Neural cell (in vitro differentiated cells): ENCODE data around the gene ATP10D. TPM values are rescaled to one million over a fixed set of nuclear protein-coding genes. Genes with fewer than 3 reads are reported as not detected.
"Not testable (repeated sequence)": the region's sequence is repeated elsewhere in the genome, so short reads cannot be mapped to it uniquely, and the experiment has no call there.

Experiments
- H2AFZ ChIP-seq: fragments of 200-600, 300-800 bp; sonication (generic), shearing (Covaris generic); 2 replicates; pipeline ENCODE4 v1.6.0; 2014; ENCODE audit warnings: low read depth, mild to moderate bottlenecking, antibody characterized with exemption, low read length, moderate library complexity
- H3F3A ChIP-seq: fragments of 200-600 bp; shearing (Covaris generic); 2 replicates; pipeline ENCODE4 v1.6.1; 2016; ENCODE audit warnings: mild to moderate bottlenecking, moderate library complexity, mixed read lengths, antibody characterized with exemption, low read length; ENCODE audit not compliant: insufficient read depth, poor library complexity, severe bottlenecking
- H3K27ac ChIP-seq: fragments of 200-600, 300-800 bp; sonication (generic), shearing (Covaris generic); 2 replicates; pipeline ENCODE4 v1.5.1; 2014; ENCODE audit warnings: mild to moderate bottlenecking, low read length, moderate library complexity
- H3K27me3 ChIP-seq: fragments of 300-800, 200-600 bp; sonication (generic), shearing (Covaris generic); 2 replicates; pipeline ENCODE4 v1.6.0; 2014; ENCODE audit warnings: mild to moderate bottlenecking, low read depth, low read length, moderate library complexity; ENCODE audit not compliant: insufficient read depth
- H3K36me3 ChIP-seq: fragments of 300-800, 200-600 bp; sonication (generic), shearing (Covaris generic); 2 replicates; pipeline ENCODE4 v1.5.1; 2014; ENCODE audit warnings: mild to moderate bottlenecking, antibody characterized with exemption, low read length, moderate library complexity; ENCODE audit not compliant: insufficient read depth
- H3K4me2 ChIP-seq: fragments of 300-800, 200-600 bp; sonication (generic), shearing (Covaris generic); 2 replicates; pipeline ENCODE4 v1.6.0; 2014; ENCODE audit warnings: mild to moderate bottlenecking, low read length
- H3K4me3 ChIP-seq: fragments of 300-800, 200-600 bp; sonication (generic), shearing (Covaris generic); 2 replicates; pipeline ENCODE4 v1.5.1; 2014; ENCODE audit warnings: mild to moderate bottlenecking, low read length, moderate library complexity
- H3K79me2 ChIP-seq: fragments of 200-600 bp; shearing (Covaris generic); replicated peaks from 2 replicates; pipeline ENCODE4 v1.6.0; 2014; ENCODE audit warnings: mild to moderate bottlenecking, low read length, moderate library complexity; ENCODE audit not compliant: insufficient read depth
- H3K9ac ChIP-seq: fragments of 300-800, 200-600 bp; sonication (generic), shearing (Covaris generic); 2 replicates; pipeline ENCODE4 v1.6.1; 2016; ENCODE audit warnings: mild to moderate bottlenecking, low read length, mixed read lengths
- H3K9me2 ChIP-seq: fragments of 200-600 bp; shearing (Covaris generic); 2 replicates; pipeline ENCODE4 v1.6.1; 2016; ENCODE audit warnings: mild to moderate bottlenecking, low read length, mixed read lengths; ENCODE audit not compliant: insufficient read depth
- H3K9me3 ChIP-seq: fragments of 200-600, 300-800 bp; sonication (generic), shearing (Covaris generic); 2 replicates; pipeline ENCODE4 v1.6.1; 2016; ENCODE audit warnings: mild to moderate bottlenecking, mixed run types, low read length, moderate library complexity, mixed read lengths
- H4K20me1 ChIP-seq: fragments of 200-600 bp; shearing (Covaris generic); 2 replicates; pipeline ENCODE4 v1.6.1; 2016; ENCODE audit warnings: mild to moderate bottlenecking, mixed run types; ENCODE audit not compliant: insufficient read depth
- CTCF ChIP-seq: fragments of 450-650 bp; IDR thresholded peaks from 2 replicates; pipeline ENCODE4 v1.5.1; 2014; ENCODE audit warnings: antibody characterized with exemption, mild to moderate bottlenecking, moderate library complexity; ENCODE audit not compliant: poor library complexity, severe bottlenecking
- EP300 ChIP-seq: fragments of 450-650 bp; conservative IDR thresholded peaks from 2 replicates; pipeline ENCODE4 v1.6.1; 2014; ENCODE audit warnings: antibody characterized with exemption, mild to moderate bottlenecking, moderate library complexity; ENCODE audit not compliant: poor library complexity, severe bottlenecking
- EZH2 ChIP-seq: fragments of 200-600, 300-800 bp; shearing (Covaris generic), sonication (generic); IDR thresholded peaks from 2 replicates; pipeline ENCODE4 v1.6.1; 2014; ENCODE audit warnings: antibody characterized with exemption, low read length, borderline replicate concordance, mild to moderate bottlenecking; ENCODE audit not compliant: insufficient read depth, poor library complexity, severe bottlenecking
- MXI1 ChIP-seq: fragments of 450-650 bp; conservative IDR thresholded peaks from 2 replicates; pipeline ENCODE4 v1.6.1; 2014; ENCODE audit warnings: antibody characterized with exemption, mild to moderate bottlenecking; ENCODE audit not compliant: poor library complexity, severe bottlenecking
- POLR2AphosphoS5 ChIP-seq: IDR thresholded peaks from 2 replicates; pipeline ENCODE4 v1.6.1; 2012
- RAD21 ChIP-seq: fragments of 450-650 bp; conservative IDR thresholded peaks from 2 replicates; pipeline ENCODE4 v1.6.1; 2014; ENCODE audit warnings: antibody characterized with exemption, mild to moderate bottlenecking, moderate library complexity
- REST ChIP-seq: IDR thresholded peaks from 2 replicates; pipeline ENCODE4 v1.6.1; 2012; ENCODE audit warnings: borderline replicate concordance
- SMC3 ChIP-seq: fragments of 450-650 bp; conservative IDR thresholded peaks from 2 replicates; pipeline ENCODE4 v1.6.1; 2014; ENCODE audit warnings: antibody characterized with exemption, mild to moderate bottlenecking, moderate library complexity; ENCODE audit not compliant: poor library complexity
- TAF1 ChIP-seq: IDR thresholded peaks from 2 replicates; pipeline ENCODE4 v1.6.1; 2012; ENCODE audit warnings: low read depth
- polyA plus RNA-seq: library from polyadenylated mRNA; depleted of rRNA; stranded (reverse); fragments of >200 nt; gene quantifications from 2 replicates; pipeline ENCODE4 v1.2.3, GENCODE V29; 2014

ATP10D gene
- polyA plus RNA-seq, 1 donor from 2014 or later = 4.5 TPM

- Histone ChIP-seq H2AFZ (peak overlapping the region; percentile 84), H3K4me2 (peak overlapping the region; percentile 47), H3K9me3 (no peaks in the 10 kb centered on the region), H3K79me2 (no peaks in the 10 kb centered on the region), H3K36me3 (no peaks in the 10 kb centered on the region), H3K9ac (peak overlapping the region; percentile 66), H3K27me3 (no peaks in the 10 kb centered on the region), H4K20me1 (no peaks in the 10 kb centered on the region), H3F3A (no peaks in the 10 kb centered on the region), H3K4me3 (peak overlapping the region; percentile 69), H3K27ac (peak overlapping the region; percentile 69), H3K9me2 (no peaks in the 10 kb centered on the region)
- TF ChIP-seq TAF1 (no peak), RAD21 (no peak), REST (no peak), CTCF (no peak), MXI1 (no peak), EP300 (no peak), POLR2AphosphoS5 (no peak), EZH2 (no peak), SMC3 (no peak)
Measured at GRCh38 chr4:47485768-47486167, 693 bp downstream of the ATP10D start.

GRCh38 chr4:47486231-47486673, 1.2 kb downstream of the ATP10D start:
- Histone ChIP-seq H3K36me3 (no peaks in the 10 kb centered on the region), H3K9me3 (no peaks in the 10 kb centered on the region), H2AFZ (no peak overlapping the region), H3K9ac (peak overlapping the region; percentile 66), H3K79me2 (no peaks in the 10 kb centered on the region), H3K27ac (no peak overlapping the region), H3K9me2 (no peaks in the 10 kb centered on the region), H3K4me2 (peak overlapping the region; percentile 47), H3F3A (no peaks in the 10 kb centered on the region), H3K27me3 (no peaks in the 10 kb centered on the region), H4K20me1 (no peaks in the 10 kb centered on the region), H3K4me3 (peak overlapping the region; percentile 69)
- TF ChIP-seq RAD21 (no peak), EP300 (no peak), REST (no peak), SMC3 (no peak), CTCF (no peak), EZH2 (no peak), POLR2AphosphoS5 (no peak), MXI1 (no peak), TAF1 (no peak)

GRCh38 chr4:47486727-47487126, 1.7 kb downstream of the ATP10D start:
- not testable (repeated sequence) for H3K27me3 ChIP-seq, H2AFZ ChIP-seq, H3K9me2 ChIP-seq, H3K4me2 ChIP-seq, H3K36me3 ChIP-seq, H3F3A ChIP-seq, H3K27ac ChIP-seq, H4K20me1 ChIP-seq, H3K9ac ChIP-seq, H3K79me2 ChIP-seq, H3K9me3 ChIP-seq
- peak overlapping the region; percentile 69 for H3K4me3 ChIP-seq
